Testis (tissue), 2 donors: ENCODE data around the gene ZNF554.

Experiments
- CTCF ChIP-seq, 3 experiments: fragments of 450-650 bp in 2 of 3; fragments of 200-600 bp in 1 of 3; sonication (generic) in 1 of 3; IDR thresholded peaks; one replicate each; pipeline ENCODE4 v1.5.1; 2016 to 2019; ENCODE audit warnings: antibody characterized with exemption in 3 of 3, mild to moderate bottlenecking in 2 of 3, moderate library complexity in 1 of 3
- POLR2A ChIP-seq: fragments of 450-650 bp; IDR thresholded peaks from one replicate; pipeline ENCODE4 v1.6.1; 2017; ENCODE audit warnings: antibody characterized with exemption, mild to moderate bottlenecking, moderate library complexity

DNA sequence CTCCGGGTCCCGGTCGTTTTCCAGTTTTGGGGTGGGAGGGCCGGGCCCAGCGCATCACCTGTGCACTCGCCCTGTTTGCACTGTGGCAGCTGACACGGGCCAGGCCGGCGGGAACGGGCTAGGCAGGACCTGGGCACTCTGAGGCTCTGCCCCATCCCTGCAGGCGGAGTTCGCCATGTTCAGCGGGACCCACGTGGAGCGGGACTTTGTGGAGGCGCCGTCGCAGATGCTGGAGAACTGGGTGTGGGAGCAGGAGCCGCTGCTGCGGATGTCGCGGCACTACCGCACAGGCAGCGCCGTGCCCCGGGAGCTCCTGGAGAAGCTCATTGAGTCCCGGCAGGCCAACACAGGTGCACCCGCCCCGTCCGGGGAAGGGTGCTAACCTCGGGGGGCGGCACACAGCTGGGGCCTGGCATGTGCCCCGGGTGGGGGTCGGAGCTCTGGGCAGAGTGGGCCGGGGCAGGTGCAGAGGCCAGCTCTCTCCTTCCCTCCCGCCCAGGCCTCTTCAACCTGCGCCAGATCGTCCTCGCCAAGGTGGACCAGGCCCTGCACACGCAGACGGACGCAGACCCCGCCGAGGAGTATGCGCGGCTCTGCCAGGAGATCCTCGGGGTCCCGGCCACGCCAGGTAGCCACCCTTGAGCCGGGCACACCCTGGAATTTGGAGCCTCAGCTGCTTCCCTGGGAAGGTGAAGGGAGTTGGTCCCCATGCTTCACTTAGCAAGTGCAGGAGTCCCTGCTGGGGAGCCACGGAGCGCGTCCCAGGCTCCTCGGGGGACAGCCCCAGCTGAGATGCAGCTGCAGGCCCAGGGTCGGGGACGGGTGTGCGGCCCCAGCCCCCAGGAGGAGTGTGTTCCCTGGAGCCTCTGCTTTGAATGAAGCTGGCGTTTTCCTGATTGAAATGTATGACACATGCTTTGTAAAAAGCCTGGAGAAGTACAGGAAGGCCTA, 9.3 kb upstream of the ZNF554 start:
- TF ChIP-seq CTCF (IDR thresholded peaks at IDR 0.05) (no peak), POLR2A (no peak)
